Measurements from ENCODE around the gene GTF3A.

Gene GTF3A

GRCh38 chr13:27449081-27449603 is 24.7 kb downstream of the GTF3A start:
- DNase-seq (ENCODE audit: low spot score), result no peak

- DNase-seq (ENCODE audit: low spot score), result peak; percentile 96
These were observed 25.8 kb downstream of the GTF3A start, which contains the start of gene MTIF3 for GRCh38 chr13:27449936-27450828. Gene MTIF3, minus strand, starts transcription at chr13:27450564. Its CDS starts 10,116 bp downstream, at chr13:27440448.

GRCh38 chr13:27450921-27451471 is 26.6 kb downstream of the GTF3A start:
- no peak for DNase-seq (ENCODE audit: low spot score)

- no peak for DNase-seq (ENCODE audit: low spot score)
These were observed 31.0 kb downstream of the GTF3A start for GRCh38 chr13:27455331-27455855.

- no peak for DNase-seq (ENCODE audit: low spot score)
These were observed 37.6 kb downstream of the GTF3A start for GRCh38 chr13:27461940-27462584.

- DNase-seq (ENCODE audit: low spot score), result no peak
These were observed 39.1 kb downstream of the GTF3A start for GRCh38 chr13:27463500-27463899.

GRCh38 chr13:27465611-27466010 is 41.2 kb downstream of the GTF3A start:
- DNase-seq (ENCODE audit: low spot score), result no peak

- no peak for DNase-seq (ENCODE audit: low spot score)
These were observed 42.1 kb downstream of the GTF3A start for GRCh38 chr13:27466513-27466912.

GRCh38 chr13:27470075-27470820 is 45.8 kb downstream of the GTF3A start:
- no peak for DNase-seq (ENCODE audit: low spot score)

GRCh38 chr13:27472441-27472840 is 48.0 kb downstream of the GTF3A start:
- DNase-seq (ENCODE audit: low spot score), result no peak

GRCh38 chr13:27472941-27473340 is 48.5 kb downstream of the GTF3A start:
- DNase-seq (ENCODE audit: low spot score), result no peak

GRCh38 chr13:27474751-27475268 is 50.4 kb downstream of the GTF3A start:
- DNase-seq (ENCODE audit: low spot score), result no peak

- DNase-seq (ENCODE audit: low spot score), result peak; percentile 6
These were observed 52.7 kb downstream of the GTF3A start for GRCh38 chr13:27476943-27477703.

- peak; percentile 39 for DNase-seq (ENCODE audit: low spot score)
These were observed 57.3 kb downstream of the GTF3A start for GRCh38 chr13:27481766-27482165.

- DNase-seq (ENCODE audit: low spot score), result no peak
These were observed 58.6 kb downstream of the GTF3A start for GRCh38 chr13:27482983-27483382.

GRCh38 chr13:27483421-27483820 is 59.0 kb downstream of the GTF3A start:
- no peak for DNase-seq (ENCODE audit: low spot score)
